GM06990 (cell line): ENCODE data around the gene DTD1.
A peak's percentile ranks its signal among the peaks of the same experiment; 100 is the strongest.
"Not testable (repeated sequence)": the region's sequence is repeated elsewhere in the genome, so short reads cannot be mapped to it uniquely, and the experiment has no call there.

Source experiments
- DNase-seq: peaks from one replicate; pipeline ENCODE4 v3.0.0-alpha.2; 2011; ENCODE audit not compliant: insufficient read length; ENCODE audit errors: extremely low read depth
- H3K27me3 ChIP-seq: replicated peaks from 2 replicates; pipeline ENCODE4 v1.6.0; 2011; ENCODE audit warnings: low read length; ENCODE audit not compliant: control insufficient read depth, insufficient read depth
- H3K36me3 ChIP-seq: 2 replicates; pipeline ENCODE4 v1.5.1; 2011; ENCODE audit warnings: low read length; ENCODE audit not compliant: control insufficient read depth, insufficient read depth
- H3K4me3 ChIP-seq: replicated peaks from 2 replicates; pipeline ENCODE4 v1.5.1; 2011; ENCODE audit warnings: low read depth, mild to moderate bottlenecking, control low read depth, low read length
- TF ChIP-seq, protein P1 (sequence below): IDR thresholded peaks from 2 replicates; pipeline ENCODE4 v1.5.1; 2011; ENCODE audit warnings: low read length, control low read depth, mild to moderate bottlenecking, inconsistent platforms; ENCODE audit not compliant: insufficient read depth, poor library complexity, severe bottlenecking

DTD1 gene

DNA sequence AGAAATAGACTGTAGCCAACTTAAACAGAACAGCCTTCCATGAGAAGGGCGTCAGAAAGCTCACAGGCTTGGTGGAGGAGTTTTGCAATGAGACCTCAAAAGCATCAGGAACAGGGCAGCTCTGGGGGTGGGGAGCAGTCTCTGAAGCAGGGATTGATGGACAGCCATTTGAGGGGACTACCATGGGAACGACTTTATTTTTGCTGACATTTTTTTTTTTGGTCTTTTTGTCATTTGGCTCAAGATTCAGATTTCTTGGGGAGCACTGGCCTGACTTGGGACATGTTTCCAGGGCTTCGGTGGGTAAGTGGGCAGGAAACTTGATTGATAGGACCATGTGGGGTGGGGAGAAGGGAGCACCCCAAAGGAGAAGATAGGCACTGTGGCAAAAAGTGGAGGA, 193.7 kb downstream of the DTD1 start:
- H3K27me3 ChIP-seq: no peaks in the 10 kb centered on the region
- no peak for DNase-seq
- no peaks in the 10 kb centered on the region for H3K36me3 ChIP-seq
- TF ChIP-seq, protein P1, sequence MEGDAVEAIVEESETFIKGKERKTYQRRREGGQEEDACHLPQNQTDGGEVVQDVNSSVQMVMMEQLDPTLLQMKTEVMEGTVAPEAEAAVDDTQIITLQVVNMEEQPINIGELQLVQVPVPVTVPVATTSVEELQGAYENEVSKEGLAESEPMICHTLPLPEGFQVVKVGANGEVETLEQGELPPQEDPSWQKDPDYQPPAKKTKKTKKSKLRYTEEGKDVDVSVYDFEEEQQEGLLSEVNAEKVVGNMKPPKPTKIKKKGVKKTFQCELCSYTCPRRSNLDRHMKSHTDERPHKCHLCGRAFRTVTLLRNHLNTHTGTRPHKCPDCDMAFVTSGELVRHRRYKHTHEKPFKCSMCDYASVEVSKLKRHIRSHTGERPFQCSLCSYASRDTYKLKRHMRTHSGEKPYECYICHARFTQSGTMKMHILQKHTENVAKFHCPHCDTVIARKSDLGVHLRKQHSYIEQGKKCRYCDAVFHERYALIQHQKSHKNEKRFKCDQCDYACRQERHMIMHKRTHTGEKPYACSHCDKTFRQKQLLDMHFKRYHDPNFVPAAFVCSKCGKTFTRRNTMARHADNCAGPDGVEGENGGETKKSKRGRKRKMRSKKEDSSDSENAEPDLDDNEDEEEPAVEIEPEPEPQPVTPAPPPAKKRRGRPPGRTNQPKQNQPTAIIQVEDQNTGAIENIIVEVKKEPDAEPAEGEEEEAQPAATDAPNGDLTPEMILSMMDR: no peak
- H3K4me3 ChIP-seq: no peak overlapping the region

DNA sequence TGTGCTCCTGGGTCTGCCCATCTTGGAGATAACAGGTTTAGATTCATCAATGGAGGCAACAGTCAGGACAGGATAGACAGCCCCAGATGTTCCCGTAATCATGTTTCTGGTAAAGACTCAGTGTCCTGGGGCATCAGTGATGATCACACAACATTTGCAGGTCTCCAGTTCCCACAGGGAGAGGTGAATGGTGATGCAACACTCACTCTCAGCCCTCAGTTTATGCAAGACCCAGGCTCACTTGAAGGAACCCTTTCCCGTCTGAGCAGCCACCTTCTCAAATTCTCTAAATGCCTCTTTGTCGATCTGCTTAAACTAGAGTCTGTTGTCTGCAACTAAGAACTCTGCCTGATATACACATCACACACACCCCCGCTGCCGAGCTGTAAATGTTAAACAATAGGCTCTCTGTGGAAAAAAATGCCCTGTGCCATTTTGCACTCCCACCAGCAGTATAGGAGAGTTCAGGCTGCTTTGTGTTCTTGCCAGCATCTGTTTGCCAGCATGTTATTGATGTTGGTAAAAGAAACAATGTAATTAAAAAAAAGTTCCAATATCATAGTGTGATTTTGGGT, 195.6 kb downstream of the DTD1 start:
- Histone ChIP-seq H3K4me3 (no peak overlapping the region), H3K36me3 (no peaks in the 10 kb centered on the region), H3K27me3 (no peaks in the 10 kb centered on the region)
- no peak for DNase-seq
- TF ChIP-seq, protein P1: no peak

DNA sequence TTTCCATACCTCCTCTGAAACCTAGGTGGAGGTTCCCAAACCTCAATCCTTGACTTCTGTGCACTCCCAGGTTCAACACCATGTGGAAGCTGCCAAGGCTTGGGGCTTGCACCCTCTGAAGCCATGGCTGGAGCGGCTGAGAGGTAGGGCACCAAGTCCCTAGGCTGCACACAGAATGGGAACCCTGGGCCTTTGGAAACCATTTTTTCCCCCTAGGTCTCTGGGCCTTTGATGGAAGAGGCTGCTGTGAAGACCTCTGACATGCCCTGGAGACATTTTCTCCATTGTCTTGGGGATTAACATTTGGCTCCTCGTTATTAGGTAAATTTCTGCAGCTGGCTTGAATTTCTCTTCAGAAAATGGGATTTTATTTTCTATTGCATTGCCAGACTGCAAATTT, 199.2 kb downstream of the DTD1 start:
- not testable (repeated sequence) for DNase-seq

DNA sequence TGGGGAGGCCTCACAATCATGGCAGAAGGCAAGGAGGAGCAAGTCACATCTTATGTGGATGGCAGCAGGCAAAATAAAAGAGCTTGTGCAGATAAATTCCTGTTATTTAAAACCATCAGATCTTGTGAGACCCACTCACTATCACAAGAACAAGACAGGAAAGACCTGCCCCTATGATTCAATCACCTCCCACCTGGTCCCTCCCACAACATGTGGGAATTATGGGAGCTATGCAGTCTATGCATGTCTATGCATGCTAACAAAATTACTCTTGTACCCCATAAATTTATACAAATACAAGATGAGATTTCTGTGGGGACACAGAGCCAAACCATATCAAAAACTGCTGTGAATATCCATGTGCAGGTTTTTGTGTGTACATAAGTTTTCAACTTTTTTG, 200.2 kb downstream of the DTD1 start:
- Histone ChIP-seq H3K36me3 (no peaks in the 10 kb centered on the region), H3K4me3 (no peak overlapping the region), H3K27me3 (no peaks in the 10 kb centered on the region)
- TF ChIP-seq, protein P1: no peak
- no peak for DNase-seq

More for the DNA sequence above, 199.2 kb downstream of the DTD1 start:
- H3K4me3 ChIP-seq, H3K27me3 ChIP-seq, H3K36me3 ChIP-seq: not testable (repeated sequence)

DNA sequence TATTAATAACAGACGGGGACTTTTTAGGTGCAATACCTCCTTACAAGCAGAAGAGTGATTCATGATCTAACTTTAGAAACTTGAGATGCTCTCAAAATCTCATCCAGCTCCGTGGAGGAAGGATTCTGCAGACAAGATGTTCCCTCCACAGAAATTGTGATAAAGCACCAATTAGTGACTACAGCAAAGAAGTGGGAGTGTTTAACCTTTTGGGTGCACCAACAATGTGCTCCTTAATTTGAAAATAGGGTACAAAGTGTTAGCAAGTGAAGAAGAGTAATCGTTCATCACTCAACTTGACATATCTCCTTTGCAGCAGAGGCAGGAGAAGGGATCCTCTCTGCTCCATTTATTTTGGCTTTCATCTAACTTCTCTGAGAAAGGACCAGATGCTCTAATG, 202.9 kb downstream of the DTD1 start:
- TF ChIP-seq, protein P1: no peak
- DNase-seq: no peak
- Histone ChIP-seq H3K27me3 (no peaks in the 10 kb centered on the region), H3K4me3 (no peak overlapping the region), H3K36me3 (no peaks in the 10 kb centered on the region)

DNA sequence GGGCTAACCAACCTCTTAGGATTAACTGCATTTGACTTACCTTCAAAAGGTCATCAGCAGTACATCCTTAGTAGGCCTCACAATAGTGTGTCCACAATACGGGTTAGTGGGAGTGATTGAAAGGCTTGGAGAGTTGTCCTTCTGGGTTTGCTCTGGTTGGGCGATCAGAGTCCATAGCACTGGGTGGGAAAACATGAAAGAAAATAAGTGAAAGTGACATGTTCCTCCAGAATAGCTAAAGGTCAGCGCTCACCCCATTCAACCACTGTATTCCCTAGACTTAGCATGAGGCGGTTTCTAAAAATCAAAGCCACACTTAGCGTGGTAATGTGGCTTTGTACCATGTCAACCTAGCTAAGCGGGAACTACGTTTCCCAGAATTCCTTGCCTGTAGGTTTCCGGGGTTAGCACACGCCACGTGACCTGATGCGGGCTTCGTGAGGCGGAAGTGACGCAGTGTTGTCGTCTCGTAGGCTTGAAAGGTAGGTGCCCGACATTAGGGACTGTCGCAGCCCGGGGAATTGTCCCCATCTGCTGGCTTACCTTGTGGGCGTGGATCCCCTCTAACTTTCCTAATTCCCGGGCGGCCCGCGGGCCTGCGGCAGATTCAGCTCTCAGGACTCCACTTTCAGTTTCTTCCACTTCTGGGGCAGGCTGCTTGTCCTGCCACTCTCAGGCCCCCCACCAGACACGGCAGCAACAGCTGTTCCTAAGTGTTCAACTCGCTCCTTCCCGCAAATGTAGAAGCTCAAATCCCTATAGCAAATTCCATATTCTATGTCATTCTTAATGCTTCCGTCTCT, 206.0 kb downstream of the DTD1 start:
- peak overlapping the region; percentile 61 for H3K4me3 ChIP-seq
- peak; percentile 85 for DNase-seq
- TF ChIP-seq, protein P1: peak; percentile 28
- H3K27me3 ChIP-seq: no peaks in the 10 kb centered on the region
- H3K36me3 ChIP-seq: no peaks in the 10 kb centered on the region
